HG03175 (cell line): ENCODE measurements around the gene FOSL2.

Experiments used
- ATAC-seq: cut with Tn5 transposase; IDR thresholded peaks from one replicate; pipeline ENCODE4 v1.9.1; 2021; ENCODE audit warnings: mild to moderate bottlenecking, moderate library complexity; ENCODE audit not compliant: unreplicated experiment

Gene FOSL2

DNA sequence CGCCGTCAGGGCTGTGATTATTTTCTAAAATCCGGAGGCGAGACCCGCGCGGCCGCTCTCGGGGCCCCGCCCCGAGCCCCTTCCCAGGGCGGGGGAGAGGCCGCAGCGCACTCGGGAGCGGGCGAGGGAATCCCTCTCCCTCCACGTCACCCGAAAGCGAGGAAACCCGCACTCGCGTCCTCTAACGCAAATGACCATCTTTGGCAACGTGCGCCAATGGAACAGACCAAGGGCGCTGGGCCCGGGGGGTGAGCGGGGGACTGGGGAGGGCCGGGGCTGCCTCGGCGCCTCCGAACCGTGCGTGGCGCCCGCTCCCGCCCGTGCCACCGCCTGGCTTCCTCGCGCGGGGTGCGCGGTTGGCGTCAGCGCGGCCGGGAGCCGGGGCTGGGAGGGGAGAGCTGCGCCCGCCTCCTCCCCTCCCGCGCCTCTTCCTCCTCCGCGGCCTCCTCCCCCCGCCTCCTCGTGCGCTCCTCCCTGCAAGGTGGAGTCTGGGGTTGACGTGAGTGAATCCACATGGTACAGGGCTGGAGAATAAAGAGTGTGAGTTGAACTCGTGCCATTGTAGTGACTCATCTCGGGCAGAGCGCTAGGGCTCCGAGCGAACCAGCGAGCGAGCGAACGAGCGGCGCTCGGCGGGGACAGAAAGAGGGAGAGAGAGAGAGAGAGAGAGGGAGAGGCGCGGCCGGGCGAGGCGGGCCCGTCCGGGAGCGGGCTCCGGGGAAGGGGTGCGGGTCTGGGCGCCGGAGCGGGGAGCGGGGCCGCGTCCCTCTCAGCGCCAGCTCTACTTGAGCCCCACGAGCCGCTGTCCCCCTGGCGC is at the start of gene FOSL2:
Gene FOSL2, plus strand, starts transcription at position 562 of the 817 bp plus-strand sequence. CDS start 863 bp downstream, outside the sequence.
- ATAC-seq: peak; percentile 78

DNA sequence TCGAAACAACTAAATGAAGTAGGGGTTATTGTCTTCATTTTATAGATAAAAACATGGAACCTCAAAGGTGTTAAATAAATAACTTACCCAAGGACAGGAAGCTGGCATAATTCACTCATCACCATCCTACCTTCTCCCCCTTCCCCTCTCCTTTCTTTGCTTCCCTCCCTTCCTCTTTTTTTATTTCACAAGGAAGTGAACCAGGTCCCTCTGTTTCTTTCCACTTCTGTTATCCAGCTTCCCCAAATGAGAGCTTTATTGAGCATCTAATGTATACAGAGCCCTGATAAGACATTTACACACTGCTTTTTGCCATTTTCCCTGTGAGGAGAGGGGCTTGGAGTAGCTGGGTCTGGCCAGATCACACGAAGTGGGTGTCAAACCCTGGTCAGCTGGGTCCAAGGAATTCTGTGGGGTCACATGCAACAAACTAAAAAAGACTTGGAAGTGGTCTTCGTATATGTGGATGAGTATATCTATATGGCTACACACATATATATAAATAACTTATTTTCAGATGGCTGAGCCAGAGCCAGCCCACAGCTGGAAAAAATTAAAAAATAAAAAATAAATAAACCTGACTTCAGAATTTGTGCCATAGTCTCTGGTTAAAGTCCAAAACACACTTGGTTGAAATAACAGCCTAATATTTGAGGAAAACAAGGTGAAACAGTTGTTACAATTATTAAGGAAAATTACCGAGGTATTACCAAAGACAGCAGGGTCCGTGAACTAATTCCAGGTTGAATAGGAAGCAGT is 49.3 kb upstream of the FOSL2 start:
- no peak for ATAC-seq

DNA sequence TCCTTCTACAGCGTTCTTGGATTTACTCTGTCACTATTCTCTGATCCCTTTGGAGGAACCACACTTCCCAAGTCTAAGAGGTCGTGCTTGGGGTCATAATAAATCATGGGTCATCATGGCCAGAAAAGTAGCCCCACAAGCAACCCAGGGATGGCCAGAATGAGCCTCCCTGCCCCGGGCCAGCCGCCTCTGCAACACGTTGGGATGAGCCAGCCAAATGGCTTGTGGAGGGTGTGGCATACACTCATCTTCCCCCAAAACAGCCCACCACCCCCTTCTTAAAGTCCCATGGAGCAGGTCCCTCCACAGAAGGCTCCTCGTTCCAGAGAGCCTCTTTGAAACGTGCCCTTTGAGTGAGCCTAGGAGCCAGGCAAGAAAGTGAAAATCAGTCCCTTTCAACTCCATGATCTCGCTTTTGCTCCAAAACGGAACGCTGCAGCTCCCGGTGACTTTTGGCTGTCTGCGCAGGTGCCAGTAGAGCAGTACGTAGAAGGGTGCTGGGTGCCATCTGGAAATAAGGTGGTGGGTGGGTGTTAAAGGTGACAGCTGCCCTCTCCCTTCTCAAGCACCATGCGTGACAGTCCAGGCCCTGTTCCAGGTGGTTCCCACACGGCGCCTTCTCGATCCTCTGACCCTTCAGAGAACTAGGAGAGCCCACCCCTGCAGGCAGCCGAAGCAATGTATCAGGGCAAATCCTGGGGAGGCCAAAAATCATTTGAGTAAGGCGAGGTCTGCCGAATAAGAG is 48.5 kb upstream of the FOSL2 start:
- ATAC-seq: no peak

DNA sequence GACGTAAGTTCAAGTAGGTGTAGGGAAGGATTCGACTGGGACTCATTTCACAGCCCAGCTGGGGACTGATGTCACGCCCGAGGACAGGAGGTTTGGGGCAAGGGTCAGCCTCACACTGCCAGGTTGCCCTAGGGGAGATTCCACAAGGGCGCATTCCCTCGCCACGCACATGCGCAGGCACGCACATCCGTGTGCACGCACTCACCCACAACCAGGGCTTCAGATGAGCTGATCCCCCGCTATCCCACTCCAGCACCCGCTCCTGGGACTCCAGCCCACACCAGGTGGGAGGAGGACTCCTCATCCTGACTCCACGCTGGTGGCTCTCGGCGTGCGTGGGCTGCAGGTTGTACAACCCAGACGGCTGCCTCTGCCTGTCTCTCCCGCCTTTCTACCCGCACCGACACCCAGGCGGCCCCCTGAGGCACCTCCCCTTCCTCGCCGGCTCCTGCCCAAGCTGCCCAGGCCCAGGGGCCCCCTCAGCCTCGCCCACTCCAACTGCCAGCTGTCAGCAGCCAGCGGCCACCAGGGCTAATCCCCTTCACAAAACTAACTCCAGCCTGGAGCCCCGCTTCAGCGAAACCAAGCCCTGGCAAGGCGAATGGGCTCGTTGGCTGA is 47.8 kb upstream of the FOSL2 start:
- ATAC-seq: no peak

DNA sequence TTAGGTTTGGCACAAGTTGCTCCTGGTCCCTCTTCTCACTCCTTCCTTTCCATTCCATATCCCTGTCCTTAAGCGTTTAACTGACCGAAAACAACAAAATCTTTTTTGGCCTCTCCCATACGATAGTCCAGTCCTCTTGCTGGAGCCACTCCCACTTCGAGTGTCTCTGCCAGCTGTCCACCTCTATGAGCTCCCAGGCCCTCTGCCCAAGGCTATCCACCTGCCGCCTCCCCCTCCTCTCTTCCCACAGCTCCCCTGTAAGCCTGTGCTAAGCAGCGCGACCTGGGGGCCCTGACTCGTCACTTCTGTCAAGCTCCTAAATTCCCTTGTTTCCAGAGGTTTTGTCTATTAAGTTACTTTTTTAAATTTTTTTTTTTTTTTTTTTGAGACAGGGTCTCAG is 47.0 kb upstream of the FOSL2 start:
- ATAC-seq: no peak

DNA sequence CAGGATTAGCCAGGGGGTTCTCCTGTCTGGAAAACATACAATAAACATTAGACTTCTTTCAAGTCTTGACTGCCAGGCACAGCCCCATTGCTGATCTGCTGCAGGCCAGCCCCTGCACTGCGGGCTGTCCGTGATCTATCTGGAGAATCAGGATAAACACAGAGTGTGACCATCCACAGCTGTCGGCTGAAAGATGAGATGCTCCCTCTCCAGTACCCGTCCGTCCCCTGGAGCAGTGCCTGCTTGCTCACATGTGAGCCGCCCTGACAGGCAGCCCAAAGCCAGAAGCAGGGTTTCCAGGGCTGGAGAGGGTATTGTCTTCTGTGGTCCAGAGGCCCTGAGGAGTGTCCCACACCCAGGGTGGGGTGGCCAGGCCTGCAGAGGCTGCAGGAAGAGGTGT is 46.1 kb upstream of the FOSL2 start:
- no peak for ATAC-seq

DNA sequence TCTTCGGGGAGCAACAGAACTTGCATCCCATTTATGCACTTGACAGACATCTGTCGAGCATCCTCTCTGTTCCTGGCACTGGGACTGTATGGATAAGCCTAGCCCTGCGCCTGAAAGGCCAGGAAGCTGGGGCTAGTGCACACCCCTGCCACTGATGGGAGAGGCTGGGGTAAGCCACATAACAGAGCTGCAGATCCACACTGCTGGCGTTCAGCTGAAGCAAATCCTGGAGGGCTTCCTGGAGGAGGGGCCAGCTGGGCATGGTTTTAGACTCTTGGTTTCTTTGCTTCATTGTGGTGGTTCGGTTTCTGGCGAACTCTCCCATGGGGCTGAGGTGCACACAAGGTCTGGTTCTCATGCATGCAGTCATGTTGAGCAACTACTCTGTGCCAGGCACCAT is 45.5 kb upstream of the FOSL2 start:
- ATAC-seq: no peak

DNA sequence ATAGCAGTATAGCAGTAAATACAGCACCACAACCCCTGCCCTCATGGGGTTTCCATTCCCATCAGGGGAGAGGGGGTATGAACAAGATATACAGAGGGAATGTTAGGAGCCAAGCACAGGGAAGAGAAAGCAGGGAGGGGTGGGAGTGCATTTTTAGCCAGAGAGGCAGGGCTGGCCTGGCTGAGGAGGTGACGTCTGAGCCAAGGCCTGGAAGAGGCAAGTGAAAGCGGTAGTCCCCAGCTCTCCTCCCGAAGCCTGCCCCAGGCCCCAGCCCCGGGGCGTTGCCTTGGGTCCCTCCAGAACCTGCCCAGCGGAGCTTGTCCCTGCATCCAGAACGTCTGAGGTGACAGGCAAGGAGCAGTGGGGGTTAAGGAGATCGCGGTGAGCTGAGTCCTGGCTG is 45.1 kb upstream of the FOSL2 start:
- no peak for ATAC-seq

DNA sequence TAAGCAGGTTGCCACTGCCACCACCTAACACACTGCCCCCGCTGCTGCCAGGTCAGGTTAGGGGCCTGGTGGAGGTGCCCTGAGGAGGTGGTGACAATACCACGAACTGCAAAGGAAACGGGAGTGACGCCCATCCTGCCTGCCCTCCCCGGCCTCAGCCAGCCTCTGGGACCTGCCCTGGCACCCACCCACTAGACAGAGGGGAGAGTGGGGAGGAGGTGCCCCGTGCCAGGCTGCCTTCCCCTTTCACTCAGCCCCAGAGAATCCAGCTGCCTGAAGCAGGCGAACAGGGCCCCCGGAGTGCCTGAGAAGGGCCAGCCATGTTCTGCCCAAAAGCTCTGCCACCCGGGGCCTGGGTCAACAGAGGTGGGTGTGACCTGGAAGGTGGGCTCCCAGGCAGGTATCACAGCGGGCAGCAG is 44.5 kb upstream of the FOSL2 start:
- ATAC-seq: no peak

DNA sequence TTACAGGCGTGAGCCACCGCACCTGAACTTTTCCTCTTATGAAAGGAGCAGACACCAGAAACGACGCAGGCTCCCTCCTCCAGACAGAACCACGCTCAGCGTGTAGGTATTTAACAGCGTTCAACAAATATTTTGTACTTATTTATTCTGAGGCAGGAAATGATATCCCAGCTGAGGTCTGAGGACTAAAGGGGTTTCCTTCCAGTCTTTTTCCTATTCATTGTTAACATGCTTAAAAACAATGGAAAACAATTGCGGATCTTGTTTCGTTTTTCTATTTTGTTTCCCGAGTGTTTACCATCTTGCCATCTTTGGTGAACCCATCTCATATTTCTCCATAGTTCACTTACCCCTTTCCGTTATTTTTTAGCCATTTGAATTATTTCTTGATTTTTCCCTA is 43.7 kb upstream of the FOSL2 start:
- no peak for ATAC-seq

DNA sequence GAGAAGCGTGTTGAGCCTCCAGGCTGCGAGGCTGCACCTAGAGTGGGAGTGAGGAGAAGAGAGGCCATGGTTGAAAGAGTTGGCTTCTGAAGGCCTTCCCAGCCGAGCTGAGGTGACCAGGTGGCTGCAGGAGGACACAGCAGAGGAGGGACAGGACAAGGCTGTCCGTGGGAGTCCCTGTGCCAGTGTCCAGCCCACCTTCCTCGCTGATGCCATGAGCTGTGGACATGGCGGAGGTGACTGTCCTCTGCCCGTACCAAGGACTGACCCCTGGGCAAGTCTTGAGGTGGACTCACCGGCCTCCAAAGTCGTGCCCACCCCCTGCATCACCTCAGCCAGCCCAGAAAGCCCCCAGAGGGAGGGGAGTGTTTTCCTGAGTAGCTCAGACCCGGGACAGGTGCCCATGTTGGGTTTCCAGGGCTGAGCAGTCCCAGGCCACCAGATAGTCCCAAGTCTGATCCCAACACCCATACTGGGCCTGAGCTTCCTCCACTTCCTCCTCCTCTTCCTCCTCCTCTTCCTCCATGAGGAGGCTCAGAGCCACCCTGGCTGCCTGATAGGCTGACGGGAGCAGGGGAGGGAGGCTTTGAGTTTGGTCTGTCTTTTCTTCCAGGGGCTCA is 43.0 kb upstream of the FOSL2 start:
- no peak for ATAC-seq

DNA sequence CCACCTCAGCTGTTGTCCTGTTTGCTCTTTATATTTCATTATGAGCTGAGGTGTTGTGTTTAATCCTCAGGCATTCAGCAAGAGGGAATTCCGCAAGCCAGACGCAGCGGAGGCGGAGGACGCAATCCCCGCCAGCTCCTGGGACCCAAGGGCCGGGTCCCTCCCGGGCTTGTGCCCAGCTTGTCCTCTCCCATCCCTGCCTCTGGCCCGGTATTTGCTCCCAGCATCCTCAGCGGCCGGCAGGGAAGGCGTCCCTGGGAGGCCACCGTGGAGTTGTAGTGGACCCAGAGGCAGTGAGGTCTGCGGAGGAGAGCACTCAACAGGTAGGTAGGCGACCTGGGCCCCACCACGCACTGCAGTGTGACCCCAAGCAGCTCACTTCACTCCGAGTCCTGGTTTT is 42.5 kb upstream of the FOSL2 start:
- no peak for ATAC-seq

DNA sequence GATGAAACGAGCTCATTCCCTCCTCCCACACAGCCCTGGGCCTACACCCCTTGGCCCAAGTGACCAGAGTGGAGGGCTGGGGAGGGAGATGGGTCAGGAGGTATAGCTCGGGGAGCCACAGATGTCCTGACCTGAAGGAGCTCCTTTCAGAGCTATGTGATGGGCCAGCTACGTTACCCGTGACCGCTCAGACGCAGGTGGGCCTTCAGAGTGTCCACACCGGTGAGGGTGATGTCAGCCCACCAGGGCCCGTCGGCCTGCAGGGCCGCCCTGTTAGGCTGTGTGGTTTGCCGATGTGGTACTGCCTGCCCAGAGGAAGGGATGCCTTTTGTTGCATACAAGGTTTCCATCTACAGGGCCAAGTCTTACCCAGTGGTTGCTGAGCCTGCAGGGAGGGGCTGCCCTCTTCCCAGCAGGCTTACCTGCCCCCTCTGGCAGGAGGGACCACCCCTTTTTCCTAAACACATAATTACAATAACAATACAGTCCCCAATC is 41.8 kb upstream of the FOSL2 start:
- ATAC-seq: no peak

DNA sequence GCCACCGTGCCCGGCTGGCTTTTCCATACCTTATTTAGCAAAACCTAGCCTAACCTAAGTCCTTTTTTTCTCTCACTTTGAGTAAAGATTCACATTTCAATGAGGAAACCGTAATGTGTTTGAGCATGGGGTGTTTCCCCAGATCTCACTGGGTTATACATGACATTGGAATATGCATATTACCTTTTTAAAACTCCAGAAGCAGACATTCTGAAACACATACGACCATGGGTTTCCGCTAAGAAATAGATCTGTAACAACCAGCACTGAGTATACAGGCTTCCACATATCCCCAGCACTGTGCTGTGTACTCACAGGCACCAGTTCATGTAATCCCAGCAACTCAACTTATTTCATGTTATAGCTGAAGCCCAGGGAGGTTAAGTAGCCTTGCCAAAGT is 41.0 kb upstream of the FOSL2 start:
- no peak for ATAC-seq

DNA sequence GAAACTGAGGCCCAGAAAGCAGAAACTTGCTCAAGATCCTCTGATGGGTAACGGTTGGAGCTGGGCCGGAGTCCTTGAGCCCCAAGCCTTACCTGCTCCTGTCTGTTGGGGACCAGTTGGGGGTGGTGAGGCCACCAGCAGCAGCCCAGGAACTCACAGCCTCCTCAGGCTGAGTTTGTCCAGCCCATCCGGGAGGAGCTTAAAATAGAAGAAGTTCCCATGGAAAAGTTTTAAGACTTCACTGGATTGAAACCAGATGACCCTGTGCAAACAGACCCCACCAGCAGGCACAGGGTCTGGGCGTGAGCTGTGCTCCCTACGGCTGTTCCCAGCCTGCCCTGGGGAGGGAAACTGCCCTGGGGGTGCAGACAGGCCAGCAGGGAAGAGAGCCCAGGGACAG is 40.6 kb upstream of the FOSL2 start:
- no peak for ATAC-seq

DNA sequence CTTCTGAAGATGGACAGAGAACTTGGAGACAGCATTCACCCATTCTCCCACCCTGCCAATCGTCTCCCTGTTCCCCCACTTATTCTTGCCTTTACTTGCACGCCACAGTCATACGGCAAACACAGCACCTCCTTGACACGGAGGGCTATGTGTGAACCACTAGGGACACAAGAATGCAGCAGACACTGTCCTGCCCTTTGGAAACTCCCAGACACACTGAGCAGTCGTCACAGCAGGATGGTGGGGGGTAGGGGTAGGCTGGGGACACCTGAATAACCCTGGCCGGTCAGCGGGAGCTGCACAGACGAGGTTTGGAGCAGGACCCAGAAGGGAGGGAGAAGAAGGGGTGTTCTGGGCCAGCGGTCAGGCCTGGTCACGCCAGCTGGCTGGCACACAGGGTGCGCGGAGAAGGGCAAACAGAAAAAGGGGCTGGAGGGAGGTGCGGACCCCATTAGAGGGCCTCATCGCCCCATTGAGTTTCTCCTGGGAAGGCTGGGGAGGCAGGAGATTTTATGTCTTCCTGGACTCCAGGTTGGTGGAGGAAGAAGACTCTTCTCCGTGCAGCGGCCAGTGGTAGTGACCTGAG is 40.0 kb upstream of the FOSL2 start:
- no peak for ATAC-seq

DNA sequence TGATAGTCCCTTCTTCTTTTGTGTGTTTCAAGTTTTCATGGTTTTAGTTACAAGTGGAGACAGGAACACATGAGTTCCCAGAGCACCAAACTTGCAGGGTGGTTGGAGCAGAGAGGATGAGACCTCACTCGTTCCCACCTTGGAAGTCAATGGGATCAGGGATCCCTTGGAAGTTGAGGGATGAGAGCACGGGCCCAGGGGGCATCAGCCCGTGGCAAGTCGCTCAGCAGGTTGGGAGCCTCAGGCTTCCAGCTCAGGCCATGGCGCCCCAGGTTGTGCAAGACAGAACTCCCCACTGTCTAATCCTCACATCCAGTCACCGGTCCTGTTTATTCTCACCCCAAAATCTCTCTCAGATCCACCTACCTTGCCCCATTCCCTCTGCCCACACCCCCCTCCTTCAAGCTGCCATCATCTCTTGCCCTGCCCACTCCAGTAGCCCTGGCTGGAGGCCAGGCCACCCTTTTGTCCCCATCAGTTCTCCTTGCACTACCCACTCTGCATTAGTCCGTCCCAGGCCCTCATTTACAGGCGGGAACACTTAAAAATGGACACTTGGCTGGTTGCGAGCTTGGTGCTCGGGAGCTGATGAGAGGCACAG is 37.6 kb upstream of the FOSL2 start:
- no peak for ATAC-seq

DNA sequence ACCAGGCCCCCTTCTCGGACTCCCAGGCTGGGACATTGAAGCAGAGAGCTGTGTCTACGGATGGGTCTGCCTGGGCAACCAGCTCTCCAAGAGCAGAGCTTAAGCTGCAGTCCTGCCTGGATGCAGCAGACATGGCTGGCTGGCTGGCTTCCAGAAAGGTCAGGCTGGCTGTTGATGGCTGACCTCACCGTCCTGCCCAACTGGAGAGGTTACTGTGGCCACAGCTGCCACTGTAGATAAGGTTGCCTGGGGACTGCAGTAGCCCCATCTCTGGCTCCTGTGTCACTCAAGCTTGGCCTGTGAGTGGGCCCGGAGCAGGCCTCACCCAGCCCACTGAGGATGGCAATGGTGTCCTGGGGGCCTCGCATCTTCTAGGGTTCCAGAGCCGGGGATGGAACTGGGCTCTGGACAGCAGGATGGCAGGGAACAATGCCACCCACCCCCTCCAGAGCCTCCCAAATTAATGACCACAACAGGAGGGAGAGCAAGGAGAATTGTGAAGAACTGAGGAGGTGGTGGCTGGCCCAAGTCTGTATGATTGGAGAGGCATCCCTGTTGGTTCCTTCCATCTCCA is 37.0 kb upstream of the FOSL2 start:
- ATAC-seq: no peak

DNA sequence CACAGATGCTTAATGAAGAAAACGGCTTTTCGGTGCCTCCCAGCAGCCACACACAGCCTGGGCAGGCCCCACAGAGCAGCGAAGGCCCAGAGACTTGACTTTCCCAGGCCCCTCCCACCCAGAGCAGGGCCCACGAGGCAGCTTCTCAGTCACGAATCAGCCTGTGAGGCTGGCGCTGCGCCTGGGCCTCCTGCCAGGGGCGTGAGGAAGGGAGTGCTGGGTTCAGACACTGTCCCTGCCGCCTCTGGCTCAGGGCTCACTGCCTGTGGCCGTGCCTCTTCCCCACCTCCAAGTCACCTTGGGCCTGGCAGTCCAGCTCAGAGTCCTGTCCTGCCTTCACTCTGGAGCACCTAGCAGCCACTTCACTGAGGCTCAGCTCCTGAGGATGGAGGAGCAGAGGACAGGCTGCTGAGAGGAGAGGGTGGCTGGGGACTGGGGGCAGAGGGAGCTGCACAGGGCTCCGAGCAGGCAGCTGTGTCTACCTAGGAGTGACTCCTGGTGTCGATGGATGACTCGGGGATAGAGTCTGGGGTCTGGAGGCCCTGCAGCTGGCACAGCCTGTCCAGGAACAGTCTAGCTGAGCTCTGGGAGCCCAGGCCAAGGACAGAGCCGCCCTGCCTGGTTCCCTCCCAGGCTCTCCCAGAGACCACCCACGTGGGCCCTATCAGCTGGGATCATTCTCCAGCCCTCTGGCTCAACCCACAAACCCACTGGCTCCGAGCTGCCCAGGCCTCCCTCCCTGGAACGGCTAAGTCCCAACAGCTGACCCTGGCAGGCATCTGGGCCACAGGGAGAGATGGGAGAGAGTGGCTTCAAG is 36.4 kb upstream of the FOSL2 start:
- ATAC-seq: no peak
